ENCODE data around the gene ARMH3.

DNA sequence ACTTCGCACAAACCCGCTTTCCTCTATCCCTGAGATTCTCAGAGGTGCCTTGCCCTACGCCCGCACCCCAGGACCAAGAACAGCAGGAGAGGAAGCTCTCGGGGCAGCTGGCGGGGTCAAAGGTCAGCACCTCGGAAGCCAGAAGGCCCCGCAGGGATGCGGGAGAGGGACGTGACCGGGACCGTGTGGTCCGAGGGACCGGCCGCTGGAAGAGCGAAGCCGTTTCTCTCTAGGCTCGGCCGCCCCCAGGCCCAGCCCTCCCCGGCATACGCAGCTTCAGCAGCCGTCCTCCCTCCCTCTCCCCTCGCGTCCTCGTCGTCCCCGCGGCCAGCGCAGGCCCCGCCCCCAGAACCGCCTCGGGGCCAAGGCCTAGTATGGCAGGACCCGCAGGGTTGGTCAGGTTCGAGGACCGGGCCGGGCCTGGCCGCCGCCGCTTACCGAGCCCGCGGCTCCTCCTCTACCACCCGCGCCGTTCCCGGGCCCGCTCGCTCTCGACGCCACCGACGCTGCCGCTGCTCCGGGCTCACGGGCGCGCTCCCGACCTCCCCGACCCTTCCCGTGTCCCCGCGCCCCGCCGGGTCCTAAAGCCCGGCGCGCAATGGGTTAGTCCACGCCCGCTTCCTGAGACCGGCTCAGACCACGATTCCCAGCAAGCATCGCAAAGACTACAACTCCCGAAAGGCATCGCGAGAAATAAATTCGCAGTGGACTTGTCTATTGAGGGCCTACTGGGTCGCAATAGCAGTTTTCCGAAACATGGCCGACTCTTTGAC is at the start of gene ARMH3:
- TF ChIP-seq YY1 (IDR thresholded peaks at IDR 0.05; ENCODE audit: insufficient read depth, insufficient read length) (no peak), SUZ12 (IDR thresholded peaks at IDR 0.05; ENCODE audit: extremely low read depth, insufficient read depth, insufficient read length) (no peak), ZNF274 (IDR thresholded peaks at IDR 0.05; ENCODE audit: low read depth, low read length) (no peak)
